Type B pancreatic cell (in vitro differentiated cells): ENCODE data around the gene TLCD3A. TPM values are rescaled to one million over a fixed set of nuclear protein-coding genes. Genes with fewer than 3 reads are reported as not detected.
"Not testable (repeated sequence)": the region's sequence is repeated elsewhere in the genome, so short reads cannot be mapped to it uniquely, and the experiment has no call there.

Source experiments
- DNase-seq: peaks from one replicate; pipeline ENCODE4 v3.0.0; 2021; ENCODE audit warnings: mixed read lengths; ENCODE audit not compliant: unreplicated experiment; ENCODE audit errors: extremely low spot score
- H3K27ac Mint-ChIP-seq: 2 replicates; pipeline ENCODE4 v1.8.0; 2021; ENCODE audit warnings: mild to moderate bottlenecking, mixed read lengths
- H3K27me3 Mint-ChIP-seq: 2 replicates; pipeline ENCODE4 v1.8.0; 2021; ENCODE audit warnings: mixed read lengths
- H3K36me3 Mint-ChIP-seq: 2 replicates; pipeline ENCODE4 v1.8.0; 2021; ENCODE audit warnings: mixed read lengths
- H3K4me1 Mint-ChIP-seq: one replicate; pipeline ENCODE4 v1.8.0; 2021; ENCODE audit warnings: mixed read lengths; ENCODE audit not compliant: unreplicated experiment
- H3K4me3 Mint-ChIP-seq: 2 replicates; pipeline ENCODE4 v1.8.0; 2021; ENCODE audit warnings: mild to moderate bottlenecking, mixed read lengths
- H3K9me3 Mint-ChIP-seq: 2 replicates; pipeline ENCODE4 v1.8.0; 2021; ENCODE audit warnings: mixed read lengths
- CTCF ChIP-seq: fragments of 200-600 bp; sonication (generic); conservative IDR thresholded peaks from 2 replicates; pipeline ENCODE4 v1.5.0; 2021; ENCODE audit warnings: antibody characterized with exemption, mild to moderate bottlenecking
- total RNA-seq: library from RNA; stranded (reverse); gene quantifications from 2 replicates; pipeline ENCODE4 v1.2.1, GENCODE V29; 2021; ENCODE audit warnings: low replicate concordance

Gene TLCD3A
- total RNA-seq, 1 donor from 2014 or later: 19.3 TPM

- DNase-seq: peak; percentile 99
- peak within 1 kb of the TSS; percentile 99 for H3K4me3 Mint-ChIP-seq
Observed at GRCh38 chr17:752002-752619, 19.7 kb downstream of the TLCD3A start, which contains the start of gene GEMIN4. GEMIN4 (minus strand) TSS chr17:752264; CDS start chr17:752142, 122 bp downstream.

GRCh38 chr17:752620-753219 is 20.3 kb downstream of the TLCD3A start:
- Mint-ChIP-seq H3K4me3 (peak overlapping the region; percentile 94), H3K4me1 (peaks cover 38% of the 10 kb centered on the region), H3K9me3 (peaks cover 8% of the 10 kb centered on the region), H3K36me3 (peaks cover 37% of the 10 kb centered on the region), H3K27ac (peak overlapping the region; percentile 90), H3K27me3 (no peaks in the 10 kb centered on the region)
- TF ChIP-seq CTCF: no peak
- no peak for DNase-seq

More at GRCh38 chr17:752002-752619, 19.7 kb downstream of the TLCD3A start, which contains the start of gene GEMIN4:
- TF ChIP-seq CTCF: peak; percentile 96
- H3K27me3 Mint-ChIP-seq: no peaks in the 10 kb centered on the region
- peaks cover 38% of the 10 kb centered on the region for H3K4me1 Mint-ChIP-seq
- peaks cover 35% of the 10 kb centered on the region for H3K36me3 Mint-ChIP-seq
- H3K9me3 Mint-ChIP-seq: peaks cover 8% of the 10 kb centered on the region
- H3K27ac Mint-ChIP-seq: peak within 1 kb of the TSS; percentile 94

GRCh38 chr17:753418-753817 is 21.0 kb downstream of the TLCD3A start:
- Mint-ChIP-seq H3K9me3 (peaks cover 5% of the 10 kb centered on the region), H3K4me3 (peak overlapping the region; percentile 74), H3K27ac (peak overlapping the region; percentile 67), H3K4me1 (peaks cover 38% of the 10 kb centered on the region), H3K27me3 (no peaks in the 10 kb centered on the region), H3K36me3 (peaks cover 30% of the 10 kb centered on the region)
- TF ChIP-seq CTCF: no peak
- DNase-seq: no peak

GRCh38 chr17:755319-755961 is 23.0 kb downstream of the TLCD3A start:
- peaks cover 25% of the 10 kb centered on the region for H3K36me3 Mint-ChIP-seq
- not testable (repeated sequence) for DNase-seq, H3K27me3 Mint-ChIP-seq, H3K9me3 Mint-ChIP-seq
- peak overlapping the region; percentile 3 for H3K4me3 Mint-ChIP-seq
- H3K4me1 Mint-ChIP-seq: peaks cover 30% of the 10 kb centered on the region
- H3K27ac Mint-ChIP-seq: peak overlapping the region; percentile 73

GRCh38 chr17:756010-756567 is 23.7 kb downstream of the TLCD3A start:
- H3K4me3 Mint-ChIP-seq: peak overlapping the region; percentile 3
- H3K4me1 Mint-ChIP-seq: peaks cover 24% of the 10 kb centered on the region
- peaks cover 28% of the 10 kb centered on the region for H3K36me3 Mint-ChIP-seq
- DNase-seq, H3K9me3 Mint-ChIP-seq, H3K27me3 Mint-ChIP-seq: not testable (repeated sequence)
- peak overlapping the region; percentile 73 for H3K27ac Mint-ChIP-seq

- Mint-ChIP-seq H3K27ac (no peak overlapping the region), H3K4me3 (no peak overlapping the region), H3K9me3 (no peaks in the 10 kb centered on the region), H3K4me1 (peaks cover 13% of the 10 kb centered on the region), H3K36me3 (peaks cover 38% of the 10 kb centered on the region), H3K27me3 (no peaks in the 10 kb centered on the region)
- TF ChIP-seq CTCF: no peak
- no peak for DNase-seq
Observed at GRCh38 chr17:759964-760363, 27.6 kb downstream of the TLCD3A start.
